K562 (cell line): ENCODE results near the gene CCND3. TPM values are rescaled to one million over a fixed set of nuclear protein-coding genes. Genes with fewer than 3 reads are reported as not detected.

Source experiments
- CCNT2 ChIP-seq: IDR thresholded peaks from 2 replicates; pipeline ENCODE4 v1.6.1; 2011; ENCODE audit warnings: borderline replicate concordance, low read depth, mild to moderate bottlenecking, moderate library complexity, mixed read lengths, low read length; ENCODE audit not compliant: insufficient read length; ENCODE audit errors: extremely low read depth
- CEBPZ ChIP-seq: fragments of 150-350 bp; IDR thresholded peaks from 2 replicates; pipeline ENCODE4 v1.6.1; 2014; ENCODE audit warnings: low read depth, mild to moderate bottlenecking, low read length, borderline replicate concordance
- E2F6 ChIP-seq, 2 experiments: IDR thresholded peaks; 2 replicates each; pipeline ENCODE4 v1.6.1; 2011; ENCODE audit warnings: borderline replicate concordance in 1 of 2, control low read depth in 1 of 2, low read depth in 1 of 2, low read length in 1 of 2, mild to moderate bottlenecking in 1 of 2, mixed read lengths in 1 of 2, moderate library complexity in 1 of 2; ENCODE audit not compliant: insufficient read depth in 1 of 2, insufficient read length in 1 of 2, poor library complexity in 1 of 2, severe bottlenecking in 1 of 2; ENCODE audit errors: extremely low read depth in 1 of 2
- ELK3 ChIP-seq: fragments of 450-650 bp; formaldehyde crosslinking; IDR thresholded peaks from 2 replicates; pipeline ENCODE4 v1.4.0; 2020; ENCODE audit warnings: mild to moderate bottlenecking
- ETV5 ChIP-seq: sonication (generic); formaldehyde crosslinking; IDR thresholded peaks from 2 replicates; pipeline ENCODE4 v1.4.0; 2020; ENCODE audit warnings: low read depth, mild to moderate bottlenecking, missing genetic modification reagents
- HNRNPK ChIP-seq: fragments of 200-400 bp; formaldehyde crosslinking; IDR thresholded peaks from one replicate; pipeline ENCODE4 v1.6.1; 2018; ENCODE audit warnings: mild to moderate bottlenecking, low read depth, low read length; ENCODE audit not compliant: poor library complexity, severe bottlenecking
- HNRNPLL ChIP-seq: fragments of 200-400 bp; formaldehyde crosslinking; IDR thresholded peaks from 2 replicates; pipeline ENCODE4 v1.6.1; 2017; ENCODE audit warnings: low read length, low read depth, mild to moderate bottlenecking; ENCODE audit not compliant: poor library complexity, severe bottlenecking
- PCBP2 ChIP-seq: fragments of 200-400 bp; formaldehyde crosslinking; IDR thresholded peaks from 2 replicates; pipeline ENCODE4 v1.6.1; 2018; ENCODE audit warnings: low read length, low read depth, mild to moderate bottlenecking, moderate library complexity; ENCODE audit not compliant: poor library complexity, severe bottlenecking
- ZNF12 ChIP-seq: sonication (generic); formaldehyde crosslinking; IDR thresholded peaks from 2 replicates; pipeline ENCODE4 v1.4.0; 2020; ENCODE audit warnings: mild to moderate bottlenecking, missing genetic modification reagents
- ZNF507 ChIP-seq: conservative IDR thresholded peaks from 2 replicates; pipeline ENCODE4 v1.6.1; 2017; ENCODE audit warnings: missing genetic modification characterization, missing compliant biosample characterization
- ZNF766 ChIP-seq: fragments of 200-800 bp; sonication (Bioruptor generic); conservative IDR thresholded peaks from 2 replicates; pipeline ENCODE4 v1.6.1; 2016; ENCODE audit warnings: missing genetic modification characterization, missing compliant biosample characterization
- polyA plus RNA-seq, 8 experiments: library from polyadenylated mRNA; depleted of rRNA in 4 of 8; stranded (reverse) in 5 of 8; unstranded in 3 of 8; fragments of >200 nt; fragmentation: Nextera tagmentation in 2 of 8; fragmentation: Illumina TruSeq in 1 of 8; extraction: Ambion mirVana in 2 of 8; extraction: Trizol in 1 of 8; gene quantifications; 2 replicates each; pipeline versions ENCODE4 v1.2.1 to v1.2.3, GENCODE V29; 2011 to 2014; ENCODE audit warnings: inconsistent platforms in 1 of 8, missing spikeins in 1 of 8
- total RNA-seq, 7 experiments: library from RNA; depleted of rRNA in 6 of 7; stranded (reverse); fragments of >200 nt in 6 of 7; fragmentation: Illumina TruSeq in 2 of 7; extraction: Trizol in 2 of 7; gene quantifications; 2 replicates each; pipeline versions ENCODE4 v1.2.1 to v1.2.3, GENCODE V29; 2011 to 2021; ENCODE audit warnings: low replicate concordance in 1 of 7
- TF ChIP-seq, protein P1 (sequence below), 2 experiments: IDR thresholded peaks; 2 replicates each; pipeline ENCODE4 v1.6.1; 2012; ENCODE audit warnings: improper control_type of control experiment in 2 of 2, low read depth in 2 of 2, low read length in 2 of 2, borderline replicate concordance in 1 of 2

Gene CCND3
- total and polyA plus RNA-seq, 9 of the 15 experiments (the other 6 are each of a cell fraction or from before 2014, with no cell fraction given): 21.5 to 204 (median 97.4) TPM

- TF ChIP-seq CEBPZ (no peak), CCNT2 (no peak), ZNF507 (tag) (no peak), PCBP2 (no peak), HNRNPK (no peak), ZNF766 (CRISPR knock-in tag) (0 out of 2 replicates have a peak, but pooled peaks have one; percentile 27), ZNF12 (no peak), ELK3 (CRISPR knock-in tag) (no peak), HNRNPLL (peak; percentile 34), ETV5 (peak; percentile 99), E2F6 (IDR thresholded peaks at IDR 0.05; ENCODE audit: borderline replicate concordance in 1 of 2, extremely low read depth in 1 of 2, insufficient read depth in 1 of 2, insufficient read length in 1 of 2, low read depth in 1 of 2, low read length in 1 of 2, poor library complexity in 1 of 2, severe bottlenecking in 1 of 2) (peak in 1 of 2 experiments; percentile 54)
- TF ChIP-seq, protein P1, sequence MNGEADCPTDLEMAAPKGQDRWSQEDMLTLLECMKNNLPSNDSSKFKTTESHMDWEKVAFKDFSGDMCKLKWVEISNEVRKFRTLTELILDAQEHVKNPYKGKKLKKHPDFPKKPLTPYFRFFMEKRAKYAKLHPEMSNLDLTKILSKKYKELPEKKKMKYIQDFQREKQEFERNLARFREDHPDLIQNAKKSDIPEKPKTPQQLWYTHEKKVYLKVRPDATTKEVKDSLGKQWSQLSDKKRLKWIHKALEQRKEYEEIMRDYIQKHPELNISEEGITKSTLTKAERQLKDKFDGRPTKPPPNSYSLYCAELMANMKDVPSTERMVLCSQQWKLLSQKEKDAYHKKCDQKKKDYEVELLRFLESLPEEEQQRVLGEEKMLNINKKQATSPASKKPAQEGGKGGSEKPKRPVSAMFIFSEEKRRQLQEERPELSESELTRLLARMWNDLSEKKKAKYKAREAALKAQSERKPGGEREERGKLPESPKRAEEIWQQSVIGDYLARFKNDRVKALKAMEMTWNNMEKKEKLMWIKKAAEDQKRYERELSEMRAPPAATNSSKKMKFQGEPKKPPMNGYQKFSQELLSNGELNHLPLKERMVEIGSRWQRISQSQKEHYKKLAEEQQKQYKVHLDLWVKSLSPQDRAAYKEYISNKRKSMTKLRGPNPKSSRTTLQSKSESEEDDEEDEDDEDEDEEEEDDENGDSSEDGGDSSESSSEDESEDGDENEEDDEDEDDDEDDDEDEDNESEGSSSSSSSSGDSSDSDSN (IDR thresholded peaks at IDR 0.05; ENCODE audit: borderline replicate concordance in 1 of 2, low read depth in 2 of 2, low read length in 2 of 2): peak; percentile 85 to 93
Measured at GRCh38 chr6:41939176-41939847, 2.3 kb downstream of the CCND3 start (continued).
